GM15510 (cell line): ENCODE results near the gene SHLD3.

ENCODE experiments used
- POLR2A ChIP-seq: IDR thresholded peaks from 3 replicates; pipeline ENCODE4 v1.6.1; 2011; ENCODE audit warnings: borderline replicate concordance; ENCODE audit not compliant: insufficient read length; ENCODE audit errors: extremely low read depth

Gene SHLD3

GRCh38 chr5:65668696-65669095, 43.9 kb downstream of the SHLD3 start:
- no peak for TF ChIP-seq POLR2A

- TF ChIP-seq POLR2A: no peak
Measured at GRCh38 chr5:65672796-65673195, 48.0 kb downstream of the SHLD3 start.

- no peak for TF ChIP-seq POLR2A
Measured at GRCh38 chr5:65674749-65675148, 49.9 kb downstream of the SHLD3 start.
